OCI-LY3 (cell line): Measurements from ENCODE around the gene CEP104.
A peak's percentile ranks its signal among the peaks of the same experiment; 100 is the strongest.

Experiments
- H2AFZ ChIP-seq: fragments of 200-600, 300-600 bp; shearing (Covaris generic); 2 replicates; pipeline ENCODE4 v1.6.0; 2014; ENCODE audit warnings: antibody characterized with exemption, low read depth, low read length
- H3K27ac ChIP-seq: fragments of 200-600, 300-600 bp; sonication (generic); 2 replicates; pipeline ENCODE4 v1.5.1; 2014; ENCODE audit warnings: mild to moderate bottlenecking, low read length, moderate library complexity, mixed read lengths
- H3K27me3 ChIP-seq: fragments of 200-600, 300-600 bp; sonication (generic); 2 replicates; pipeline ENCODE4 v1.6.1; 2014; ENCODE audit warnings: low read depth, low read length, mixed read lengths
- H3K36me3 ChIP-seq: fragments of 200-600, 300-600 bp; sonication (generic); replicated peaks from 2 replicates; pipeline ENCODE3; 2014; ENCODE audit warnings: low read depth, low read length, mixed read lengths
- H3K4me1 ChIP-seq: fragments of 300-600, 200-600 bp; sonication (generic); 2 replicates; pipeline ENCODE4 v1.6.1; 2014; ENCODE audit warnings: low read length, mixed read lengths
- H3K4me2 ChIP-seq: fragments of 200-600, 300-600 bp; sonication (generic); 2 replicates; pipeline ENCODE4 v1.6.1; 2014; ENCODE audit warnings: low read length, mixed read lengths
- H3K4me3 ChIP-seq: fragments of 300-600, 200-600 bp; sonication (generic); 2 replicates; pipeline ENCODE4 v1.5.1; 2014; ENCODE audit warnings: antibody characterized with exemption, mild to moderate bottlenecking, low read length, moderate library complexity
- H3K79me2 ChIP-seq: fragments of 300-600, 200-600 bp; shearing (Covaris generic); 2 replicates; pipeline ENCODE4 v1.6.1; 2014; ENCODE audit warnings: mild to moderate bottlenecking, low read length, mixed read lengths
- H3K9ac ChIP-seq: fragments of 300-600, 200-600 bp; shearing (Covaris generic); 2 replicates; pipeline ENCODE4 v1.6.0; 2014; ENCODE audit warnings: mild to moderate bottlenecking, low read length, moderate library complexity
- H3K9me3 ChIP-seq: fragments of 200-600, 300-600 bp; shearing (Covaris generic); 2 replicates; pipeline ENCODE4 v1.6.1; 2014; ENCODE audit warnings: low read length, mixed read lengths; ENCODE audit not compliant: insufficient read depth
- H4K20me1 ChIP-seq: fragments of 200-600, 300-600 bp; sonication (generic); 2 replicates; pipeline ENCODE4 v1.6.1; 2016; ENCODE audit warnings: low read length, mixed read lengths; ENCODE audit not compliant: insufficient read depth
- EZH2phosphoT487 ChIP-seq: fragments of 200-600 bp; shearing (Covaris generic); IDR thresholded peaks from 2 replicates; pipeline ENCODE4 v1.6.1; 2018; ENCODE audit warnings: antibody characterized with exemption, mixed run types, low read depth
- TF ChIP-seq, protein P1 (sequence below): fragments of 200-600, 300-600 bp; sonication (generic); IDR thresholded peaks from 2 replicates; pipeline ENCODE4 v1.5.1; 2014; ENCODE audit warnings: antibody characterized with exemption, low read length, low read depth

Gene CEP104

DNA sequence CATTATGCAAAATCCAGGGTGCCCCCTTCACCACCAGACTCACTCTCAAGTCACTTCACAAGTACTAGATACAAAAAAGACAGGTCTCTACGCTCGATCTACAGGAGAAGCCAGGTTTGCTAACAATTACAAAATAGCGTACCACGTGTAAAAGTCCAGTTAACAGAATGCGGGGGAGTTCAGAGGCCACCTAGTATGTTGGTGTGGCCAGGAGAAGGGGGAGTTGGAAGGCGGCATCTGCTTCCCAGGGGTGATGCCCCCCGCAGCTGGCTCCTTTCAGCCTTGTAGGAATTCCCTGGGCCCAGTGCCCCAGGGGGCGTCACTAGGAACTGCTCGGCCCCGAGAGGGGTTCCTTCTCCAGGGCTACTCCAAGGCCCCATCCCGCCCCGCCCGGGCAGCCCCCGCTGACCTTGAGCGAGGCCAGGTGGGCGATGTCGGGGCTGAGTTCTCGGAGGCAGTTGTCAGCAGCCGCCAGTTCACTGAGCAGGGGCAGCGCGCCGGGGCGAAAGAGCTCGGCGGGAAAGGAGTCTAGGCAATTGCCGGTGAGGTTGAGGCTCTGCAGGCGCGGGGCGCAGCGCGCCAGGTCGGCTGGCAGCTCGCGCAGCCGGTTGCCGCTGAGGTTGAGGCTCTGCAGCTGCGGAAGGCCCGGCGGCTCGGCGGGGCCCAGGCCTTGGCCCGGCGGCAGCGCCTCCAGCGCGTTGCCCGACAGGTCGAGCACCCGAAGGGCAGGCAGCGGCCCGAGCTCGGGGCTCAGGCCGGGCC, 61.4 kb downstream of the CEP104 start:
- H2AFZ ChIP-seq = no peak overlapping the region
- TF ChIP-seq, protein P1, sequence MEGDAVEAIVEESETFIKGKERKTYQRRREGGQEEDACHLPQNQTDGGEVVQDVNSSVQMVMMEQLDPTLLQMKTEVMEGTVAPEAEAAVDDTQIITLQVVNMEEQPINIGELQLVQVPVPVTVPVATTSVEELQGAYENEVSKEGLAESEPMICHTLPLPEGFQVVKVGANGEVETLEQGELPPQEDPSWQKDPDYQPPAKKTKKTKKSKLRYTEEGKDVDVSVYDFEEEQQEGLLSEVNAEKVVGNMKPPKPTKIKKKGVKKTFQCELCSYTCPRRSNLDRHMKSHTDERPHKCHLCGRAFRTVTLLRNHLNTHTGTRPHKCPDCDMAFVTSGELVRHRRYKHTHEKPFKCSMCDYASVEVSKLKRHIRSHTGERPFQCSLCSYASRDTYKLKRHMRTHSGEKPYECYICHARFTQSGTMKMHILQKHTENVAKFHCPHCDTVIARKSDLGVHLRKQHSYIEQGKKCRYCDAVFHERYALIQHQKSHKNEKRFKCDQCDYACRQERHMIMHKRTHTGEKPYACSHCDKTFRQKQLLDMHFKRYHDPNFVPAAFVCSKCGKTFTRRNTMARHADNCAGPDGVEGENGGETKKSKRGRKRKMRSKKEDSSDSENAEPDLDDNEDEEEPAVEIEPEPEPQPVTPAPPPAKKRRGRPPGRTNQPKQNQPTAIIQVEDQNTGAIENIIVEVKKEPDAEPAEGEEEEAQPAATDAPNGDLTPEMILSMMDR = no peak
- no peak for TF ChIP-seq EZH2phosphoT487
- H4K20me1 ChIP-seq = no peaks in the 10 kb centered on the region
- H3K9ac ChIP-seq = peak overlapping the region; percentile 85
- no peaks in the 10 kb centered on the region for H3K36me3 ChIP-seq
- H3K27ac ChIP-seq = no peak overlapping the region
- H3K4me1 ChIP-seq = peaks cover 17% of the 10 kb centered on the region
- H3K79me2 ChIP-seq = peaks cover 43% of the 10 kb centered on the region
- peak overlapping the region; percentile 82 for H3K4me2 ChIP-seq
- H3K9me3 ChIP-seq = 0 out of 2 replicates have a peak, but pooled peaks cover 3% of the 10 kb centered on the region
- H3K4me3 ChIP-seq = peak overlapping the region; percentile 96
- no peaks in the 10 kb centered on the region for H3K27me3 ChIP-seq

DNA sequence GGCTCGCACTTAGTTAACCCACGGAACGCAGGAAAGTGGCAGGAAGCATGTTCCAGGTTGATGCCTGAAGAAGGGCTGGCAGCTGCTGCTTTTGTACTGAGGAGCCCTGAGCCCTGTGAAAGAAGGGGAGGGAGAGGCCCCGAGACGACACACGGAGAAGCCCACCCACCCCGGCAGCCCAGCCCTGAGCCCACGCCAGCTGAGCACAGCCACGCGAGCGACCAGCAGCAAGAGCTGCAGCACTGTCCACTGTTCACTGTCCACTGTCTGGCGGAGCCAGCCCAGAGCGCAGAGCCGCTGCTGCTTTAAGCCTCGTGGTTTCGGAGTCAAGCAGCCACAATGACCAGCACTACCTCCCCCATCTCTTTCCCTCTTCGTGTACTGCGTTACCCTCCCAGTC, 66.1 kb downstream of the CEP104 start:
- Histone ChIP-seq H3K4me1 (peaks cover 14% of the 10 kb centered on the region), H3K36me3 (peaks cover 7% of the 10 kb centered on the region), H3K79me2 (peaks cover 60% of the 10 kb centered on the region), H2AFZ (no peak overlapping the region), H3K9me3 (no peaks in the 10 kb centered on the region), H3K9ac (no peak overlapping the region), H3K4me2 (no peak overlapping the region), H4K20me1 (peaks cover 13% of the 10 kb centered on the region; the same call in 1 of the 2 replicates), H3K27me3 (no peaks in the 10 kb centered on the region), H3K4me3 (no peak overlapping the region), H3K27ac (no peak overlapping the region)
- TF ChIP-seq, protein P1 = no peak
- no peak for TF ChIP-seq EZH2phosphoT487

DNA sequence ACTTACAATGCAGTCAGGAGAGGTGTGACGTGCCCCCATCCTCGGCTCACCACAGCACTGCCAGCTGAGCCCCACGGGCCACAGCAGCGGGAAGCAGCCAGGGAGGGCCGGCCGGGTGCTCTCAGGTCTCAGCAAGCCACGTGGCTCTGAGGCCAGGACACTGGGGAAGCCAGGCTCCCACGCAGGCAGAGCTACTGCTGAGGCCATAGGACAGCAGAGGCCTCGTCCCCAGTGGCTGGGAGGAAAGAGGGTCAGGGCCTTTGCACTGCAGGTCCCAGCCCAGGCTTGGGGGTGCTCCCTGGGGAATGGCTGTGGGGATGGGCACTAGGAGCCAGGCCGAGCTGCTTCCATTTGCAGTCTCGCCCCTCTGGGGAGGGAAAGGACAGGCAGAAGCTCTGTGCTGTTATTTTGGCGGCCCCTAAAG, 66.5 kb downstream of the CEP104 start:
- Histone ChIP-seq H3K79me2 (peaks cover 55% of the 10 kb centered on the region), H3K27ac (no peak overlapping the region), H3K27me3 (no peaks in the 10 kb centered on the region), H3K4me1 (peaks cover 14% of the 10 kb centered on the region), H3K9me3 (no peaks in the 10 kb centered on the region), H2AFZ (no peak overlapping the region), H3K9ac (no peak overlapping the region), H3K36me3 (peaks cover 7% of the 10 kb centered on the region), H4K20me1 (peaks cover 13% of the 10 kb centered on the region; the same call in 1 of the 2 replicates), H3K4me2 (no peak overlapping the region), H3K4me3 (no peak overlapping the region)
- TF ChIP-seq, protein P1 = no peak
- no peak for TF ChIP-seq EZH2phosphoT487

DNA sequence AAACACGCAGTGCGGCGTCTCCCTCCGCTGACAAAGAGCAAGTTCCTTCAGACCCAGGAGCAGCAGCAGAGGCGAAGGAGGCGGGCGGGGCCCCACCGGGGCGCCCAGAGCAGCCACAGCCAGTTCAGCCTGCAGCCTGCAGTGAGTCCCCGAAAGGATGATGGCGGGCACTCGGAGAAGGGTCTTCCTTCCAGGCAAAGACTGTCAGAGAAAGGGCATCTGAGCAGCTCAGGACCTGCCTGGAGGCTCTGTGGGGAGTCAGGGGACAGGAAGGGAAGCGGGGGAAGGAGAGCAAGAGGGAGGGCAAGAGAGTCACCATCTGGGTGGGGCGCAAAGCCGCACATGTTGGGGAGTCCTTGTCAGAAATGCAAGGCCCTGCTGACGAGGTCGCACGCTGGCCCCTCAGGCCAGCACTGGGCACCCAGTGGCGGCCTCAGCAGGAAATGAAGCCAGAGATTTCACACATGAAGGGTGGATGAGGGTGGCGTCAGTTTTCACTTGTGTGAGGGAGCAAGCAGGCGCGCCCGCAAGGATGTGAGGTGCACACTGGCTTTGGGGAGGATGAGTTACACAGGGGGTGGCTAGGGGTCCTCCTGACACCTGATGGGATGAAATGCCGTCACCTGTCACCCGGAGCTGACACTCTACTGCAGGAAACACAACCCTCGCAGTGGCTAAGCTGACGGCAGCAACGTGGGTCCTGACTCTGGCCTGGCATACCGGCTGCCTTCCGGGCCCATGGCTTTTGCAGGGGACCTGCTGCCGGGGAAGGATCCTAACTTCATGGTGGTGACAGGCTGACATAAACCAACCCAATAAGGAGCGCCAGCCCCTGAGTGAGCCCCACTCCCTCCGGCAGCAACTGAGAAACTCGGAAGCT, 67.3 kb downstream of the CEP104 start:
- Histone ChIP-seq H3K27ac (no peak overlapping the region), H2AFZ (no peak overlapping the region), H3K4me3 (no peak overlapping the region), H3K9ac (no peak overlapping the region), H4K20me1 (peaks cover 13% of the 10 kb centered on the region; the same call in 1 of the 2 replicates), H3K4me1 (peaks cover 7% of the 10 kb centered on the region), H3K79me2 (peaks cover 47% of the 10 kb centered on the region), H3K4me2 (no peak overlapping the region), H3K36me3 (peaks cover 12% of the 10 kb centered on the region), H3K9me3 (no peaks in the 10 kb centered on the region), H3K27me3 (no peaks in the 10 kb centered on the region)
- TF ChIP-seq, protein P1 = no peak
- no peak for TF ChIP-seq EZH2phosphoT487
